Calu3 (cell line): ENCODE data around the gene GRAMD1B. TPM values are rescaled to one million over a fixed set of nuclear protein-coding genes. Genes with fewer than 3 reads are reported as not detected.

Experiments
- BruUV-seq: library from RNA; stranded (reverse); fragments of 400-500 nt; replicated peaks from 2 replicates; lab custom pipeline; 2021; lab: Mats Ljungman, UMichigan
- CTCF ChIA-PET: fragments of 300-600 bp; sonication (Branson Sonifier 250); formaldehyde crosslinking; loops from one replicate; lab custom pipeline; 2022; ENCODE audit warnings: antibody characterized with exemption; lab: Charles Lee
- DNase-seq: peaks from one replicate; pipeline ENCODE4 v3.0.0; 2022
- H3K27ac Mint-ChIP-seq: one replicate; pipeline ENCODE4 v1.8.0; 2022; ENCODE audit warnings: mixed read lengths; ENCODE audit not compliant: unreplicated experiment
- H3K27me3 Mint-ChIP-seq: one replicate; pipeline ENCODE4 v1.8.0; 2022; ENCODE audit warnings: mixed read lengths; ENCODE audit not compliant: unreplicated experiment
- H3K36me3 Mint-ChIP-seq: one replicate; pipeline ENCODE4 v1.8.0; 2022; ENCODE audit warnings: mild to moderate bottlenecking, moderate library complexity, mixed read lengths; ENCODE audit not compliant: insufficient read depth, unreplicated experiment
- H3K4me1 Mint-ChIP-seq: one replicate; pipeline ENCODE4 v1.8.0; 2022; ENCODE audit warnings: mild to moderate bottlenecking, low read depth, mixed read lengths; ENCODE audit not compliant: unreplicated experiment
- H3K4me3 Mint-ChIP-seq: one replicate; pipeline ENCODE4 v1.8.0; 2022; ENCODE audit warnings: mild to moderate bottlenecking, low read depth, moderate library complexity, mixed read lengths; ENCODE audit not compliant: unreplicated experiment
- H3K9me3 Mint-ChIP-seq: one replicate; pipeline ENCODE4 v1.8.0; 2022; ENCODE audit warnings: low read depth, mixed read lengths; ENCODE audit not compliant: unreplicated experiment
- intact Hi-C: fragments of 100-400 bp; cut with micrococcal nuclease; formaldehyde crosslinking; loops from one replicate; pipeline ENCODE4 v1.10.0; 2022; ENCODE audit not compliant: unreplicated experiment
- total RNA-seq: library from RNA; stranded (reverse); gene quantifications from 2 replicates; pipeline ENCODE4 v1.2.3, GENCODE V29; 2022
- TF ChIP-seq, protein P1 (sequence below): fragments of 200-600 bp; IDR thresholded peaks from one replicate; pipeline ENCODE4 v1.8.0; 2022; ENCODE audit warnings: antibody characterized with exemption; ENCODE audit not compliant: unreplicated experiment

The GRAMD1B gene
- total RNA-seq, 1 experiment from 2014 or later, result 5.9 TPM

DNA sequence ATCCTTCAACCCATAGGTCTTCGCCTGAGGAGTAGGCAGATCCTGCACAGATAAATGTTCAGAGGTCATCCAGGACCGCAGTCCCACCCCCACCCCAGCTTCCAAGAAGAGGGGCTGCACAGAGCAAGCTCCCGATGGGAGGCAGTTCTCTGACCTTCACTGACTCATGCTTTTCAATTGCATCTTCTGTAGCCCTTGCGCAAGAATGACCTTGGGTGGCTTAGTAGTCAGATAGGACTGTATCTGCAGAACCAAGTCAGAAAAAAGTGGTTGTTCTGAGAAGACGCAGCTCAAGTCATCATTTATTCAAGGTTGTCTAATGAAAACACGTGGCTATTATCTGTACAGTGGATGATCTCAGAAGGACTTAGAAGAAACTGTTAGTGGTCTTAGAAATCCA lies 16.4 kb upstream of the GRAMD1B start:
- H3K4me3 Mint-ChIP-seq, result no peak overlapping the region
- BruUV-seq, result no TSS peak
- no peak for DNase-seq
- H3K27me3 Mint-ChIP-seq, result peaks cover 46% of the 10 kb centered on the region
- no peaks in the 10 kb centered on the region for H3K36me3 Mint-ChIP-seq
- H3K9me3 Mint-ChIP-seq, result no peaks in the 10 kb centered on the region
- H3K4me1 Mint-ChIP-seq, result no peaks in the 10 kb centered on the region
- TF ChIP-seq, protein P1, sequence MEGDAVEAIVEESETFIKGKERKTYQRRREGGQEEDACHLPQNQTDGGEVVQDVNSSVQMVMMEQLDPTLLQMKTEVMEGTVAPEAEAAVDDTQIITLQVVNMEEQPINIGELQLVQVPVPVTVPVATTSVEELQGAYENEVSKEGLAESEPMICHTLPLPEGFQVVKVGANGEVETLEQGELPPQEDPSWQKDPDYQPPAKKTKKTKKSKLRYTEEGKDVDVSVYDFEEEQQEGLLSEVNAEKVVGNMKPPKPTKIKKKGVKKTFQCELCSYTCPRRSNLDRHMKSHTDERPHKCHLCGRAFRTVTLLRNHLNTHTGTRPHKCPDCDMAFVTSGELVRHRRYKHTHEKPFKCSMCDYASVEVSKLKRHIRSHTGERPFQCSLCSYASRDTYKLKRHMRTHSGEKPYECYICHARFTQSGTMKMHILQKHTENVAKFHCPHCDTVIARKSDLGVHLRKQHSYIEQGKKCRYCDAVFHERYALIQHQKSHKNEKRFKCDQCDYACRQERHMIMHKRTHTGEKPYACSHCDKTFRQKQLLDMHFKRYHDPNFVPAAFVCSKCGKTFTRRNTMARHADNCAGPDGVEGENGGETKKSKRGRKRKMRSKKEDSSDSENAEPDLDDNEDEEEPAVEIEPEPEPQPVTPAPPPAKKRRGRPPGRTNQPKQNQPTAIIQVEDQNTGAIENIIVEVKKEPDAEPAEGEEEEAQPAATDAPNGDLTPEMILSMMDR, result no peak
- no peak overlapping the region for H3K27ac Mint-ChIP-seq
- intact Hi-C loops, result no loop called here
- CTCF ChIA-PET, result no interaction called here

DNA sequence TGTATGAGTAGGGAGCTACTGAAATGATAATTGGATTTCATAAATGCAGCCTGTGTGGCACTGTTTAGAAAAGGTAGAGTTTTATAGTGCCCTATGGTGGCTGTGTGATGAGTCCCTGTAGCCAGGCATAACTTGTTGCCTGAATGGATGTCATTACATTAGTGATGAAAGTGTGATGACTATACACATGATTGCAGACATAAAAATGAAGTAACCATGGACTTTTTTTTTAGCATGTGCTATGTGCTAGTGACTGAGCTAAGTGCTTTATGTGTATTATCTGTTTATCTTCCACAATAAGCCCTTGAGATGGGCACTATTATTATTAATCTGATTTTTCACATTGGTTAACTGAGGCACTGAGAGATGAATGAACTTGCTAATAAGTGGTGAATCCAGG lies 13.5 kb upstream of the GRAMD1B start:
- intact Hi-C loops, result no loop called here
- DNase-seq, result no peak
- TF ChIP-seq, protein P1, result no peak
- peaks cover 40% of the 10 kb centered on the region for H3K27me3 Mint-ChIP-seq
- CTCF ChIA-PET, result interaction anchor here (1.1 kb wide), 1 partner anchor 9 kb away, joined by 4 read pairs; no protein-coding TSS in a partner anchor
- no peaks in the 10 kb centered on the region for H3K4me1 Mint-ChIP-seq
- H3K27ac Mint-ChIP-seq, result no peak overlapping the region
- H3K4me3 Mint-ChIP-seq, result no peak overlapping the region
- H3K9me3 Mint-ChIP-seq, result no peaks in the 10 kb centered on the region
- no peaks in the 10 kb centered on the region for H3K36me3 Mint-ChIP-seq
- BruUV-seq, result no TSS peak

DNA sequence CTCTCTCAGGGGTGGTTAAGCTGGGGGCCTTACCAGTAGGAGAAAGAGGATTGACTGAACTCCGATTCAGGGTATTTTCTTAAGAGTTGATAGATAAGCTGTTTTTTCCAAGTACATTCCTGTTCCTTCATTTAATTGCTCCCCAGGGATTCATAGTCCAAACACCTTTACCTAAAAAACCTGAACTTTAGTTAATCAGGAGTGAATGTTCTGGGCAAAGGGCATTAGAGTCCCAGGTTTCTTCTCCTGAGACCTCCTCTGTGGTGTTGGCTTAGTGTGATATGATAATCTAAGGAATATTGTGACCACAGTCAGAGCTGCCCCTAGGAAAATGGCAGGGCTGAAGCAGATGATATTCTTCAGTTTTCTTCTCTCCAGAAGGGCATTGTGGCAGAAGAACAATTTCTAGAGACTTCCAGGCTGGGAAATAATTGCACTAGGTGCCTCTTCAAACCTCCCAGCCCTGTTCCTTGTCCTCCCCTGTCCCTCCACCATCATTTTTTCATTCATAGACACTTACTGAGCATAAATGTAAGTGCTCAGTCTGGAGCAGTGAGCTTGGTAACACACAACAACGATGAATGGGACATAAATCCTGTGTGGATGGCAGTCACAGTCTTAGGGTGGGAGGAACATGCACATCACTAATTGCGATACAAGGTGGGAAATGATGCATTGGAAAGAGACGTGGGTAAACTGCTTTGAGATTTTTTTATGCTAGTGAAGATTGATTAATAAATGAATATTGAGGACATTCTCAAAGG lies 11.5 kb upstream of the GRAMD1B start:
- DNase-seq, result no peak
- no peak overlapping the region for H3K4me3 Mint-ChIP-seq
- H3K27ac Mint-ChIP-seq, result no peak overlapping the region
- TF ChIP-seq, protein P1, result no peak
- no peaks in the 10 kb centered on the region for H3K4me1 Mint-ChIP-seq
- no TSS peak for BruUV-seq
- intact Hi-C loops, result no loop called here
- peaks cover 45% of the 10 kb centered on the region for H3K27me3 Mint-ChIP-seq
- CTCF ChIA-PET, result no interaction called here
- H3K9me3 Mint-ChIP-seq, result no peaks in the 10 kb centered on the region
- H3K36me3 Mint-ChIP-seq, result no peaks in the 10 kb centered on the region

DNA sequence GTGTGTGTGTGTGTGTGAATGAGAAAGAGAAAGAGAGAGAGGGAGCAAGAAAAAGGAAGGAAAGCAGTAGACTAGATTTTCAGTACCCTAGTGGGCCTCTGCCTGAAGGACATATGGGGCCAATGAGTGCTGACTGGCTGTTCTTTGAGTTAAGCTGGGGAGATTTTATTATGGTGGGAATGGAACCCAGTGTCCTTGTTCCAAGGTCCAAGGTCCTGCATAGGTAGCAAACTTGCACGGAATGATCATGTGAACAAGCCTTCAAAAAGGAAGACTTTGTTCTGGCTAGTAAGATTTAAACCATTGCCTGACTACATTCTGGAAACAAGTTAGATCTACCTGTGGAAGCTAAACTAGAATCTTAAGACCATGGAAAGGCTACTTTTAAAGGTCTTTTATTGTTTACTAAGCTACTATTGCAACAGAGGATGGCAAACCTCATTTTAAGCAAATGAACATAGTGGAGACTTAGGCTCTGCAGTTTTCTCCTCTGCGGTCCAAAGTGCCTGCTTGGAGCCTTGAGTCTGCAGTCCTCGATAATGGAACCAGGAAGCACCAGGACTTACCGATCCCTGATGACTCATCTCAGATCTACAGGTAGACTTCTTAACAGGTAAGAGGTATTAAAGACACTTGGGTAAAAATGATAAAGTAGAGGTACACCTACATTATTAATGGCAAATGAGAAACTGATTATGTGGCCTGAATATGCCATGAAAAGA lies 10.2 kb upstream of the GRAMD1B start:
- H3K36me3 Mint-ChIP-seq, result no peaks in the 10 kb centered on the region
- TF ChIP-seq, protein P1, result no peak
- BruUV-seq, result no TSS peak
- H3K27ac Mint-ChIP-seq, result no peak overlapping the region
- H3K4me3 Mint-ChIP-seq, result no peak overlapping the region
- H3K4me1 Mint-ChIP-seq, result no peaks in the 10 kb centered on the region
- no peak for DNase-seq
- CTCF ChIA-PET, result no interaction called here
- intact Hi-C loops, result no loop called here
- no peaks in the 10 kb centered on the region for H3K9me3 Mint-ChIP-seq
- H3K27me3 Mint-ChIP-seq, result peaks cover 53% of the 10 kb centered on the region
